Measurements from ENCODE around the gene CDHR3. TPM values are rescaled to one million over a fixed set of nuclear protein-coding genes. Genes with fewer than 3 reads are reported as not detected.
"Not testable (repeated sequence)": the region's sequence is repeated elsewhere in the genome, so short reads cannot be mapped to it uniquely, and the experiment has no call there.

The CDHR3 gene
- total RNA-seq, 4 donors from 2014 or later = 5.4 to 7.9 (median 5.9) TPM; not detected in 1

GRCh38 chr7:106001886-106002285 is 38.8 kb downstream of the CDHR3 start:
- H3K36me3 ChIP-seq = no peaks in the 10 kb centered on the region
- H3K4me1 ChIP-seq = no peaks in the 10 kb centered on the region
- no peaks in the 10 kb centered on the region for H3K27me3 ChIP-seq
- H3K9me3 ChIP-seq = no peaks in the 10 kb centered on the region
- no peak overlapping the region for H3K27ac ChIP-seq
- intact Hi-C loops (cut with DNase I; ENCODE audit: low total_unique reads) = no loop called here
- DNase-seq = no peak
- no peak overlapping the region for H3K4me3 ChIP-seq
- TF ChIP-seq POLR2A (IDR thresholded peaks at IDR 0.05) = no peak
- TF ChIP-seq, protein P1, sequence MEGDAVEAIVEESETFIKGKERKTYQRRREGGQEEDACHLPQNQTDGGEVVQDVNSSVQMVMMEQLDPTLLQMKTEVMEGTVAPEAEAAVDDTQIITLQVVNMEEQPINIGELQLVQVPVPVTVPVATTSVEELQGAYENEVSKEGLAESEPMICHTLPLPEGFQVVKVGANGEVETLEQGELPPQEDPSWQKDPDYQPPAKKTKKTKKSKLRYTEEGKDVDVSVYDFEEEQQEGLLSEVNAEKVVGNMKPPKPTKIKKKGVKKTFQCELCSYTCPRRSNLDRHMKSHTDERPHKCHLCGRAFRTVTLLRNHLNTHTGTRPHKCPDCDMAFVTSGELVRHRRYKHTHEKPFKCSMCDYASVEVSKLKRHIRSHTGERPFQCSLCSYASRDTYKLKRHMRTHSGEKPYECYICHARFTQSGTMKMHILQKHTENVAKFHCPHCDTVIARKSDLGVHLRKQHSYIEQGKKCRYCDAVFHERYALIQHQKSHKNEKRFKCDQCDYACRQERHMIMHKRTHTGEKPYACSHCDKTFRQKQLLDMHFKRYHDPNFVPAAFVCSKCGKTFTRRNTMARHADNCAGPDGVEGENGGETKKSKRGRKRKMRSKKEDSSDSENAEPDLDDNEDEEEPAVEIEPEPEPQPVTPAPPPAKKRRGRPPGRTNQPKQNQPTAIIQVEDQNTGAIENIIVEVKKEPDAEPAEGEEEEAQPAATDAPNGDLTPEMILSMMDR (IDR thresholded peaks at IDR 0.05) = no peak

DNA sequence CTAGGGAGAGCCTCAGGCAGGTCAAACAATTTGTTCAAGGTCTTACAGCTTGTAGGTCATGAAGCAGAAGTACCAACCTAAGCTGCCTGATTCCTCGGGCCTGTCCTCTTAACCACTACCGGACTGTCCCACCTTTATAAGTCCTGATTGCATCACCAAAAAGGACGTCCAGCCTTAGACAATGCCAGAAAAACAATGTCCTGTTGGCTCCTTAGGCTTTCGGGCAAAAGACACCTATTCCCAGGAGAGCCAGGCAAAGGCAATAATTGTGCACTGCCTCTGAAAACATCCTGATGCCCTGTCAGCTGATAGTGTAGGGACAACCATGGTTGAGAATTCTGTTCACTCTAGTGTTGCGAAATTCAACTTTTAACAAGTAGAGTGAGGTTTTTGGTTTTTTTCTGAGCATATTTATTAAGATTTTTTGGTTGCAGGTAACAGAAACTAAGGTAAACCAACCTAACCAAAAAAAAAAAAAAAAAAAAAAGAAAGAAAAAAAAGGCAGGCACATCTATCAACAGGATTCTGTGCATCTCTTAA is 40.5 kb downstream of the CDHR3 start:
- no peak overlapping the region for H3K4me3 ChIP-seq
- no peak for TF ChIP-seq POLR2A (IDR thresholded peaks at IDR 0.05)
- TF ChIP-seq, protein P1 (IDR thresholded peaks at IDR 0.05) = no peak
- intact Hi-C loops (cut with DNase I; ENCODE audit: low total_unique reads) = no loop called here
- DNase-seq = no peak
- no peak overlapping the region for H3K27ac ChIP-seq
- no peaks in the 10 kb centered on the region for H3K9me3 ChIP-seq
- no peaks in the 10 kb centered on the region for H3K4me1 ChIP-seq
- H3K36me3 ChIP-seq = no peaks in the 10 kb centered on the region
- H3K27me3 ChIP-seq = no peaks in the 10 kb centered on the region

DNA sequence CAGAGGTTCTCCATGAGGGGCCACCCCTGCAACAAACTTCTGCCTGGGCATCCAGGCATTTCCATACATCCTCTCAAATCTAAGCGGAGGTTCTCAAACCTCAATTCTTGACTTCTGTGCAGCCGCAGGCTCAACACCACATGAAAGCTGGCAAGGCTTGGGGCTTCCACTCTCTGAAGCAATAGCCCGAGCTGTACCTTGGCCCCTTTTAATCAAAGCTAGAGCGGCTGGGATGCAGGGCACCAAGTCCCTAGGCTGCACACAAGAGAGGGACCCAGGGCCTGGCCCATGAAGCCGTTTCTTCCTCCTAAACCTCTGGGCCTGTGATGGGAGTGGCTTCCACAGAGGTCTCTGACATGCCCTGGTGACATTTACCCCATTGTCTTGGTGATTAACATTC is 43.8 kb downstream of the CDHR3 start:
- no peak for TF ChIP-seq POLR2A (IDR thresholded peaks at IDR 0.05)
- TF ChIP-seq, protein P1 (IDR thresholded peaks at IDR 0.05) = no peak
- H3K9me3 ChIP-seq = no peaks in the 10 kb centered on the region
- no peak overlapping the region for H3K27ac ChIP-seq
- H3K4me3 ChIP-seq = no peak overlapping the region
- no peaks in the 10 kb centered on the region for H3K27me3 ChIP-seq
- peaks cover 0 to 6% of the 10 kb centered on the region in 2 donors for H3K4me1 ChIP-seq
- DNase-seq = no peak
- no peaks in the 10 kb centered on the region for H3K36me3 ChIP-seq
- intact Hi-C loops (cut with DNase I; ENCODE audit: low total_unique reads) = no loop called here

GRCh38 chr7:106007796-106008195 is 44.7 kb downstream of the CDHR3 start:
- H3K4me3 ChIP-seq; H3K9me3 ChIP-seq; H3K4me1 ChIP-seq; H3K27me3 ChIP-seq; intact Hi-C loops (cut with DNase I; ENCODE audit: low total_unique reads); DNase-seq; H3K27ac ChIP-seq; H3K36me3 ChIP-seq: not testable (repeated sequence)

GRCh38 chr7:106009503-106010226 is 46.6 kb downstream of the CDHR3 start:
- H3K27ac ChIP-seq = peak overlapping the region; percentile 40 to 57
- H3K36me3 ChIP-seq = no peaks in the 10 kb centered on the region
- no peak overlapping the region for H3K4me3 ChIP-seq
- H3K4me1 ChIP-seq = peaks cover 0 to 6% of the 10 kb centered on the region in 2 donors
- intact Hi-C loops (cut with DNase I; ENCODE audit: low total_unique reads) = no loop called here
- TF ChIP-seq POLR2A (IDR thresholded peaks at IDR 0.05) = peak in 1 of 2 donors; percentile 20
- TF ChIP-seq, protein P1 (IDR thresholded peaks at IDR 0.05) = peak; percentile 85 to 93 (median 90)
- peak; percentile 87 to 93 for DNase-seq
- no peaks in the 10 kb centered on the region for H3K27me3 ChIP-seq
- no peaks in the 10 kb centered on the region for H3K9me3 ChIP-seq
